Stimulated activated CD8-positive, alpha-beta memory T cell treated with anti-CD3 and anti-CD28 coated beads, Interleukin-4, amount 100 ng/mL, for 48 hours (primary cell): ENCODE data around the gene RPP25L.

ENCODE experiments used
- DNase-seq: peaks from one replicate; pipeline ENCODE4 v3.0.0-alpha.2; 2020

Gene RPP25L

DNA sequence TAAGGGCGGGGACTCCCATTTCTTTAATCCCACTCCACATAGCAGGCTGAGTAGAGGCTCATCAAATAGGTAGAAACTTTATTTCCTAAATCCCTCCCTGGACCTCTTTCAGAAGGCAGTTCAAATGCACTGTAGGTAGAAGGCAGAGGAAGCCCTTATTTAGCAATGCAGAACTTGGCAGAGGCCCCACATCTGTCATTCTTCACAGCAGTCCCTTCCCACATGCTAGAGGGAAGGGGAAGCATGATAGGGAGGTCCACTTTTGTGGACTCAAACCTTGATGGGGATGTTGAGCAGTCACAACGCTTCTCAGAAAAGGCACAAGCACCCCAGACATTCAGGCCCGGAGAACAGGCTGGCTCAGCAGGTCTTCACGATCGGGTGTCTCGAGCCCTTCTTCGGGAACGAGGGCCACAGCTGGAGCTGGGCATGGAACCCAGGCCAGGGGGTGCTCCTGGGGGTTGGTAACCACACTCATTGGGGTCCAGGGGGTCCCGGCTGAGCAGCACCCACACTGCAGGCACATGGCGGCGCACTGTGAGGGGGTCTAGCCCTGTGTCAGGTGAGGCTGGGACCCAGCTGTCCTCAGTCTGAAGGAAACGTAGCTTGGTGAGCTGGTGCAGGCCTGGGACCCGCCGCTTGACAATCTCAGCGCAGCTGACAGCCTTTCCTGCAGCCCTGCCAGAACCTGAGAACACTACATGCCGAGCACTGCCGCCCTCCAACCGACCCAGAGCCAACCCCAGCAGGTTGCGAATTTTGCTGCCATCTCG, 1.3 kb downstream of the RPP25L start:
- no peak for DNase-seq

DNA sequence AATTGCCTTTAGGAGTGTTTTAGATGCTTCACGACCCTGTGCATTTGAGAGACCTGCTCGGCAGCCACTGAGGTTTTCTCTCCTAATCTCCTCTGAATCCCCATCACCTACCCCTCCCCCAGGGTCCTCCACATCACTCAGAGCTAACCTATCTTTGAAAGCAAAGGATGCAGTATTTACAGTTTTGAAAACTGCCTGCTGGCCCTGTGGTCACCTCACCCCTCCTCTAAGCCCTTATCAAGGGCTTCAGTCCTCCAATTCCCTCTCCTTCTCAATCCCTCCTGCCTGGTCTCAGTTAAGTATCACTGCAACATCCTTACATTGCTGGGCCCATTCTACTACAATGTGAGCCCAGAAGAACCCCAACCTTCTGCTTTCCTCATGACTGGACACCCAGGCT, 4.6 kb downstream of the RPP25L start:
- no peak for DNase-seq

DNA sequence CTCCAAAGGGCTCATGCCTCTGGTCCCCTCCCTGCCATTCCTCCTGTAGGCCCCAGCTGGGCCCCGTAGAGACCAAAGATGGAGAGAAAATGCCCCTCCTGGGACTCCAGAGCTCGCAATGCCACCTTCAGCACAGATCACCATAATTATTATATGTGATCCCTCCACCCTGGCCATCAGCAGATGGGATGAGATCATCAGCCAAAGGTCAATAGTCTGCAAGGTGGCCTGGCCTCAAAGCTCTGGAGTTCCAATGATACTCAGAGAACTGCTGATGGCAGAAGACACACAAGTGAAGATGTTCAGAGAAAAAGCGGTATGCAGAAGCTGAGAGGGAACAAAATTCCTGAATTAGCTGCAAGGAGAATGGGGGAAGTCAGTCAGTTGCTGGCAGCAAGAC, 5.0 kb downstream of the RPP25L start:
- no peak for DNase-seq

DNA sequence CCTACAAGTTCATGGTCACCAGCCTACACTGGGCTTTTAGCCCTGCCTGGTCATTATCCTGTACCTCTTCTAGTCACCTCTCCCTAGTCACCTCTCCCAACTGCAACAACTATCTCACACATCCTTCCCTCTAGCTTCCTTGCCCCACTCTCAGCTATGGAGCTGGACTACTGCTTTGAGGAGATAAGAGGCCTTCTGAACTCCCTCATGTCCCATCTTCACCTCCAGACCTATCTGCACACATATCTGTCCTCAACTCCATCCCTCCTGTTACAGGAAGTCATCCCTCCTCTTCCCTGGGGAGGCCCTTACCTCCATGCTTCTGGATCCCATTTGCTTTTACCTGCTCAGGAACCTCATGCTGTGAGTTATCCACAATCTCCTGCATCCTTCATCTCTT, 5.7 kb downstream of the RPP25L start:
- no peak for DNase-seq

DNA sequence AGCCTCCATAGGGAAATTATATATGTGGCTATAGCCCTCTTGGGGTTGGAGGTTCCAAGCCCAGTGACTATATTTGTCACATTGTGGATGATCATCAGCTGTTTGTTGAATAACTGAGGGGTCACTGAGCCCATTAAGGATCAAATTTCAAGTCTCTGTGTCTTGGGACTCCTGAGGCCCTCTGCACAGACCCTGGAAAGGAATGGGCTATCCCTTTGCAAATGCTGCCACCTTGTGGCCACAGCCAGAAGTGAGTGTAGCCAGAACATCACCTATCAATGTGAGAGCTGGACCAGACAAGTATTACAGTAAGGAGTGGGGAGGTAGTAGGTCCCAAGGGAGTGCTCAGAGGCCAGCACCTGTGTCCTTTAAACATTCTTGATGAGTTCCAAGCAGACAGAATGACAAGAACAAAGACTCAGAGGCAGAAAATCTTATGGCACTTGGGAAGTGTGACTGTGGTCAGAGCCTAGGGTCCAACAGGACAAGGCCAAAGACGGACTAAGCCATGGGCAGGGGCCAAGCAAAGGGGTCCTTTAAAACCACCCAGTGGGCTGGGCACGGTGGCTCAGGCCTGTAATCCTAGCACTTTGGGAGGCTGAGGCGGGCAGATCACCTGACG, 8.2 kb downstream of the RPP25L start:
- DNase-seq, result peak; percentile 92

DNA sequence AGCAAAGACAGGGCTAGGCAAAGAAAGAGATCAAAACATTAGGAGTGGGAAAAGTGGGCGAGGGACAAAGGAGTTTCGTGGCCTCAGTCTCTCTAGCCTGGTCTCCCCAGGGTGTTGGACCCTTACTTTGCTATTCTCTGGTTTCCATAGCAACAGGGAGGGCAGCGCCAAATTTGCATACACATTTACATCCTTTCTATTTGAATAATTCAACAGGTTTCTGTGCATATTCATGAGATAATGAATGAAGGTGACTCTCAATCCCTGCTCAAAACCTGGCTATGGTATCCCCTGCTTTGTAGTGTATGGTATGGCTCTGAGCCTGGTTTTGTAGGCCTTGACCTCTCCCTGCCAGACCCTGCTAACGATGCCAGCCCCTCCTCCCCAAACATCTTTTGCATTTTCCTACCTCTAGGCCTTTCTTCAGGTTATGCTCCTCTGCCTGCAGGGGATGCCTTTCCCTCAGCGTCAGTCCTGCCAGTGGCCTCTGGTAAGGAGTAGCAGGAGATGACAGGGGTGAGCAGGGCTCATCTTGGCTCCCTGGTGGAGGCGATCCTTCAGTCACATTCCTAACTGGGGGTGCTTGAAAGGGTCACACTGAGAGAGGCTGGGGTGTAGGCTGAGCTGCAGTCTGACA, 9.8 kb downstream of the RPP25L start:
- no peak for DNase-seq

DNA sequence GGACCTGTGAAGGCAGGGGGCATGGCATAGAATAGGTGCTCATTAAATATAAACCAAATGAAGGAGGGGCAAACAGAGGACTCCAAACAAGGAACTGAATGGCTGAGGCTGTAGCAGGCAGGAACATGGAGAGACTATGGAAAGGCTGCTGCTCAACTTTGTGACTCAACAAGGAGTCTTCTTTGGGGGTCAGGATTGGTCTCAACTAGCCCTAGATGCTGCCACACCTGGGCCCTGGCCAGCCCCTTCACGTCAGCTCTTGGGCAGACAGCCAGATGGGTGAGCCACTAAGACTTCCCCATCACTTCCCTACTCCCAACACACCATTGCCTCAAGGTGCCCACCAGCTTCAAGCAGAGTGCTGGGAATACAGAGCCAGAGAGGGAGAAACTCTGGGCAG, 11.0 kb downstream of the RPP25L start:
- DNase-seq, result no peak

DNA sequence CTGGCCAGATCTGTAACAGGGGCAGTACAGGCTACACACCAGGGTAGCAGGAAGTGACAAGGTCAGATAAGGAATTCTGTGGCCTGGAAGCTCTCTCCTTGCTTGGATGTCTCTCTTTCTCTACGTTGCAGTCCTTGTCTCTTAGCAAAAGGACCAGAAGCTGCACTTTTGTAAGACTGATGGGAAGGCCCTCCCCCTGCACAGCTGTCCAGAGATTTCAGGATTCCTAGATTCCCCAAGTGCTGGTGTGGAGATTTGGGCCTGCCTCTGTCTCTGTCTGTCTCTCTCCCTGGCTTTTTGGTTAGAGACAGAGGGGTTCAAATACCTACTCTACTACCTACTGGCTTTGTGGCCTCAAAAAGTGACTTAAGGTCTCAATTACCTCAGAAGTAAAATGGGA, 12.4 kb downstream of the RPP25L start:
- DNase-seq, result no peak

DNA sequence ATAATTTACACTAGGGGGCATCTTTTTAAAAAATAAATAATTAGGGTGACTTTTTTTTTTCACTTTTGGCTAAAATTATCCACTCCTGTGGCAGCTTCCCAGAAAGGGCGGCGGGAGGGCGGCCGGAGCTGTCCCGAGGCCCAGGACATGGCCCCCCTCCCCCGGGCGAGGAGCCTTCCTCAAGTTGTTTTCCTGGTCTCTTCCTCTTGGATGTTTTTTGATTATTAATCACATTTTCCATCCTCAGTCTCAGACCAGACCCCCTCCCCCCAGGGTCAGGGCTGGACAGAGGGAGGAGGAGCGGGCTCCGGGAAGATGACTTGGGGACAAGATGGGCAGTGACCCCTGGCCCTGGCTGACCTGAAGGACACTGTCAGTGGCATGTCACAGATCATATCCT, 17.7 kb downstream of the RPP25L start:
- DNase-seq, result no peak

DNA sequence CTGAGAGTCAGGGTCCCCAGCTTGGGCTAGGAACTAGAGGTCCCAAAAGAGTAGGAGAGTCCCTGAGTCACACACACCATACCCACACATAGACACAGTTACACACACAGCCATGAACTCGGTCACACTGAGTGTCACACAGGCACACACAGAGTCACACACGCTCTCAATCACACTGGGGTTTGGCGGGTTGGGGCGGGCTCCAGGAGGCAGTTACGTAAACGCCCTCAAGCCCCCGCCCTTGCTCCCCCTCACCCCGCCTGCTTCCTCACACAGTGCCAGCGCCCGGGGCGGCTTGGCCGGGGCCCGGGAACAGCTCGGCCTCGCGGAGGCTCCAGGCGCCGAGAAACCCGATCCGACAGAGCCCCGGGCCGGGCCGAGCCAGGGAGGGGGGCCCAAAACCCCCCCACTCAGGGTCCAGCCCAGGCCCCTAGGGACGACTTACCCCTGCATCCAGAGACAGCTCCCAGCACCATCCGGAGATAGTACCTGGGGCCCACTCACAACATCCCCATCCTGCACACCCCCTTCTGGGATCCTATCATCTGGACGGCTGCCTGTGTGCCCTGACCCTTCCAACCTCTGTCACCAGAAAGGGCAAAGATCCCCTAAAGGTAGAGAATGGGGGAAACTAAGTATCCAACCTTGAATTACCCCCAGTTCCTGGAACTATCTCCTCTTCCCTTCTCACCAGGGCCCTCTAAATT, 18.8 kb downstream of the RPP25L start:
- no peak for DNase-seq

DNA sequence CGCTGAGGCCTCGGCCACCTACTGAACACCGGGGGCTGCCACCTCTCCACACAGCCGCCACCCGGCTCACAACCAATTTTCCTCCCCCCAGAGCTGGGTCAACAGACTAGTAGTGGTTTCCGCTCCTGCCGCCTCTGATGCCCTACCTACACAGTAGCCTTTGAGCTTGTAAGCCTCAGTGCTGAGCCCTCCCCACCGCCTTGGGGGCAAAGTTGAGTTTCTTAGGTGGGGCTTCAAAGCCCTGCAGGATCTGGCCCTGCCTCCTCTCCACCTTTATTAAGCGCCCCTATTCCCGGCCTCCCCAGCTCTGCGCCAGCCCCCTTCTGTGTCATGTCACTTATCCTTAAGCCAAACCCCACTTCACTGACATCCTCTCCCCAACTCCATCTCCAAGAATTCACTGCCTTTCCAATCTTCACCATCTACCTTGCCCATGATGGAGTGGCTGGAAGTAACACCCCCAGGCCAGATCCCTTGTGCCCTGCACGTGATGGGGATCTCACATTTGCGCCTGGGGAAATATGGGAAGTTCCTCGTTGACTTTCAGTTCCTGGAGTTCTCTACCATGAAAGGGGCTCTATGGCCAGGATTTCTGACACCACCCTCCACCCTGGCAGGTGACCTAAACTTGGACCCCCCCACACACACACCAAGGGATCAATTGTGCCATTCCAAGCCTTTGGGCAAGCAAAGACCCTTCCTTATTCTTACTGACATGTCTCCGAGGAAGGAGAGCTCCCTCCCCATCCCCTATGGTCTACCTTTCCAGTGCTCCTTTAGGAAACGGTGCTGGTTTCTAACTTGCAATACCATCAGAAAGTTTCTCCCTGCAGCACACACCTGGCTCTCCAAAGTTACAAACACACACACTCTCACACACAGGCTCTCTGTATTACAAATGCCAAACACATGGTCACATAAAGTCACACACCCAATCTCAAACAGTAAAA, 19.7 kb downstream of the RPP25L start:
- DNase-seq, result no peak

DNA sequence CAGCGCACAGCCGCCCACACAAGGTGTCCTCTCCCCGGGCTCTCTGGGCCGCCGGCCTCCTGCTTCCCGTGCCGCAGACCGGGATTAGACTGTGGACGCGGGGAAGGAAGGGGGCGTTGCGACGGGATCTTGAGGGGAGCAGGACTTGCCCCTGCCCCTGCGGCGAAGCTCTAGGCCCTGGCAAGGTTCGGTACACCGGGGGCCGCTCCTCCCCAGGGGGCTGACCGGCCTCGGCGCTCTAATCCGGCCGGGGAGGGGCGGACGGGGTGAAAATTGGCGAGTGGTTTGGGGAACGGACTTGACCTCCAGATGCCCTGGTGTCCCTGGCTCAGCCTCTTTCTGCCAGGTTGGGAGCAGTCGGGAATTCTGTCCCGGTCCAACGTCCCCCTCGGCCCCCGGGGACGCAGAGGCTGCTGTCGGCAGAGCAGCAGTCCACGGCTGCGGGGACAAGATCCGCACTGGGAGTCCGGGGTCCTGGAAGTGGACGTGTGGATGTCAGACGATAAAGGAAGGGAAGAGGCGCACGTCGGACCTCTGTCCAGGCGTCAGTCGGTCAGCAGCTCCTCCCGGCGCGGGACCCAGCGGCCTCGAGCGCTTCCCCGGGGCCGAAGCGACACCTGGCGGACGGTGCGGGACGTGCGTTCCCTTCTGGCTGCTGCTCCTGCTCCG, 20.5 kb downstream of the RPP25L start:
- DNase-seq, result peak; percentile 91

DNA sequence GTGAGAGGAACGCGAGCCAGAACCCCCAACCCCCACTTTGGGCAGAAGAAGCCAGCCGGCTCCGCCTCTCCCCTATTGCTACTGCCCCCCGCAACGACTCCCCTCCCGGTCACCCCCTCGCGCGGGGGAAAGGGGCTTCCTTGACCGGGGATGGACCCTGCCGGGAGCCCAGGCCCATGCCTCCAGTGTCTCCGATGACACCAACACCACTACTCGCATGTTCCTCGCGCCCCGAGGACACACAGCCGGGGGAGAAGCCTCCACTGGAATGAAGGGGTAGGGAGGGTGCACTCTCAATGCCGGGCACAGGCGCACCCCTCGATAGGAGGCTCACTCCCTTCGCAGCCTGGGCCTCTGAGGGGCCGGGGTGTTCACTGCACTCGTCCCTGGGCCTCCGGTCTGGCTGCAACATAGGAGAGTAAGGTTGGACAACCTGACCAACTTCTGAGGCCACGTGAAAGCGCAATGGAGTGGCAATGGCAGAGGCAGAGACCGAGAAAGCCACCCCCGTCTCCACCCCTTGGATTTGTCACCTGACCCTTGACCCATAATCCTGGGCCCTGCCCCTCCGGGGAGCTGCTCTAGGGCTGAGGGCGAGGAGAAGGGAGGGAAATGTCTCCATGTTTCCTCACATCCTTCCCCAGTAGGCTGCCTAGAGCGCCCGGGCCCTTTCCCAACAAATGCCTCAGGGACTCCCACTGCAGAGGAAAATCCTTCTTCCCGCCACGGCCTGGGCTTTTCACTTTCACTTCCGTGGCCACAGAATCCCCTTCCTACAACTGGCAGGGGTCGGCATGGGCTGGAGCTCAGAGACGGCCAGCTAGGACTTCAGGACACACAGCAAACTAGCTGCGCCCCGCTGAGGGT, 21.3 kb downstream of the RPP25L start:
- DNase-seq, result peak; percentile 39

DNA sequence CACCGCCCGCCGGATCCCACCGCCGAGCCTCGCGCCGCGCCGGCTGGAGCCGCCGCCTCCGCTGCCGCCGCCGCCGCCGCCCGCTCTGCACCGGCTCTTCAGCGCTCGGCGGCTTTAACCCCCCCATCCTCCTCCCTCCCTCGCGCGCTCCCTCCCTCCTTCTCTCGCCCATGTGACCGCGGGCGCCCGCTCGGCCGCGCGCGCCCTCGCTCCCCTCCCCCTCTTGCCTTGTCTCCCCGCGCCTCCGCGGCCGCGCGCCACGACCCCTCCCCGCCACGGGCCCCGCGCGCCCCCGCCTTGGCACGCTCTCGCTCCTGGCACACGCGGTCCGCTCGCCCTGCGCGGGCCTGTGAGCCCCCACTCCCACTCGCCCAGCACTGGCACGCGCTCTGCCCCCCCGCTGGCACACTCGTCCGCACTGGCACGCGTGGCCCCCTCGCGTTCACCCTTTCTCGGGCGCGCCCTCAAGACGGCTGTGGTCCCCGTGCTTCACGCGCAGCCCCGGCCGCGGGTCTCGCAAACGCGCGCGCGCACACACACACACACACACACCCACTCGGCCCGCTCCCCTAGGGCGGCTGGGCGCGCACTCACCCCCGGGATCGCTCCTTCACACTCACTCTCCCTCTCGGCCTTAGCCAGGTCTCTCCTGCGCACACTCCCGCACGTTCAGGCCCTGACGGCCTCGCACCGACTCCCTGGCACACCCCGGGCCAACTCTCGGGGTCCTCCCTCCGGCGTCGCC, 22.1 kb downstream of the RPP25L start, which contains the start of gene CNTFR:
TSS of gene CNTFR (minus strand) at position 89 of the 745 bp plus-strand sequence. CDS start 20,743 bp downstream, outside the sequence.
- peak; percentile 34 for DNase-seq

DNA sequence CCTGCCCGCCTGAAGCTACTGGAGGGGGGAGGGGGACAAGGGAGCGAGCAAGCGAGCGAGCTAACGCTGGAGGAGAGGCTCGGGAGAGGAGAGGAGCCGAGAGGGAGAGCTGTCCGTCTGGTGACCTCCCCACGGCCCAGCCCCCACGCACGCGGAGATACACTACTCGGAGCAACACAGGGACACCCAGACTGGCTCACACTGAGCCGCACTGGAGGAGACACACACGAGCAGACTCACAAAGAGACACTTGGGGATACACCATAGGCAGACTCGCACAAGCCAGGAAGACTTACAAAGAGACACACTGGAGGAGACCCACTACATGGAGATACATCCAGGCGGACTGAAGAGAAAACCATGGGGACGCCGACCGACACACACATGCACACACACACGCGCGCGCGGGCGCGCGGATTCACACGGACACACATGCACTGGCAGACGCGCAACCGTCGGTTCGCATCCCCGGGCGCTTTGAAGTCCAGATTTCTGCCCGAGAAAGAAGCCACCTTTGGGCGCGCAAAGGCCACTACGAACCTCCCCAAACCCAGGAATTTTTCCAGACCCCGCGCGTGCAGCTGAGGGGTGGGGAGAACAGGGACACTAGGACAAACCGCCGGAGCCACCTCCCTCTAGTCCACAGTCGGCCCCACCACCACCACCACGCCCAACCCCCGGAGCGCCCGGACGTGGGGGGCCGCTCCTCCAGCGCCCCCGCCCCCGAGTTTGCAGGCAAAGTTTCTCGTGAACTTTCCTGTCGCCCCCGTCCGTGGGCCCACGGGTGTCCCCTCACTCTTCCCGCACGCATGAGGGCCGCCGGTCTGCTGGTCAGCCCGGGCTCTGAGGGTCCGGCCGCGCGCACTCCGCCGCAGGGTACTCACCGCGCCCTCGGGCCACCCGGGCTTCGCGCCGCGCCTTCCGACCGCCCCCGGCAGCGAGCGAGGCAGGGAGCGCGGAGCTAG, 22.9 kb downstream of the RPP25L start:
- no peak for DNase-seq

DNA sequence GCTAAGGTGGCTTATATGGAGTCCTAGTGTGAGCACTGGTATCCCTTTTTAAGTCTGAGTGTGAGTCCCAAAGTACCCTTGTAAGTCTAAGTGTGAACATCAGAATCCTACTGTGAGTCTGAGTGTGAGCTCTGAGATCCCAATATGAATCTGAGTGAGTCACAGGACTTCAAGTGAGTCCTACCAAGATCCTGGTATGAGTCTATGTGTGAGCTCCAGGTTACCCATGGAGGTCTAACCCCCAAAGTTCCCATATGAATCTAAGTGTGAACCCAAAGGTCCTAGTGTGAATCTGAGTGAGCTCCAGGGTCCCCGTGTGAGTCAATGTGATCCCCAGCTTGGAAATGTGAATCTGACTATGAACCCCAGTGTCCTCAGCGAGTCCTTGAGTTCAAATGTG, 24.6 kb downstream of the RPP25L start:
- DNase-seq, result no peak

DNA sequence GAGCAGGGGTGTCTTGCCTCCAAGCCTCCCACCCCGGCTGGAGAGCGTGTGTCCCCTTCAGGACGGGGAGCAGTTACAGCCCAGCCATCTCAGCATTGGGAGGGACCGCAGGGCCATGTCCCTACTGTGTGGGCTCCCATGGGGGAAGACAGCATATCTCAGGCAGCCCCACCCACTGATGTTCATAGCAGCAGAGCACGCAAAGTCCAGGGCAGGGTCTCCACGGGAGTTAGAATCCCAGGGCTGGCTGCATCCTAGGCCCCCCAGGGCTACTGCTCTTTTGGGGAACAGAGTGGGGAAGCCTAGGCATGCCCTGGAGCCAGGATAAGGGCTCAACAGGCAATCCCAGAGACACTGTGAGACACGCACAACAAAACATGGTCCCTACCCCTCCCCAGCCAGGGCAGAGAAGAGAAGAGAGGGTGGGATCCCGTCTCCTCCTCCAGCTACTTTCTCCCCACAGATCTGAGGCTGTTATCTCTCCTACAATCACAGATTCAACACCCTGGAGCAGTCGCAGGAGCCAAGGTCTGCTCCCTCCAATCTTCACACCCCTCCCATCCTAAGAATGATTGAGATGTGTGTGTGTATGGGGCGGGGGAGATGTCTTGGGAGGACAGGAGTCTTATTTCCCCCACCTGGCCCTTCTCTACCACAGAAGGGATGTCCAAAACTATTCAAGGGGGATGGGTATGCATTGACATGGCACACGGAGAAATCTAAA, 25.8 kb downstream of the RPP25L start:
- no peak for DNase-seq

DNA sequence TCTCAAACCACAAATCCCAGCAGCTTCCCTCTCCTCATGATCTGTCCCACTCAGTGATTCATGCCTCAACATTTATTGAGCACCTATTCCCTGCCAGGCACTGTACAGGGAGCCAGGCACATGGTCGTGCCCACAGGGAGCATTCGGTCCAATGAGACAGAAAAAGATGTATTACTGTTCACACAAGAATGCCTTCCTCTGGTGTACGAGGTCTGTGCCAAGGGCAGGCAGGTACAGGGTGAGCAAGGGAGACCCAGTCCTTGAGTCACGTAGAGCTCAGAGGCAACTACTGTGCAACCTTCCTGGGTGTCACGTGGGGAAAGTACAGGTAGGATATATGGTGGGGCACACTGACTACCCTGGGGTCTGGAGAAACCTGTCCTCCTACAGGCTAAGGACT, 26.9 kb downstream of the RPP25L start:
- DNase-seq, result no peak
